HEK293 (cell line): Measurements from ENCODE around the gene HOXD3.

Experiments
- HOXA7 ChIP-seq: sonication (generic); formaldehyde crosslinking; IDR thresholded peaks from 2 replicates; pipeline ENCODE4 v1.8.1; 2022; ENCODE audit warnings: missing genetic modification reagents, borderline replicate concordance
- KLF1 ChIP-seq: fragments of 450-650 bp; formaldehyde crosslinking; IDR thresholded peaks from 2 replicates; pipeline ENCODE4 v1.5.1; 2016; ENCODE audit warnings: missing biosample characterization, missing genetic modification characterization

DNA sequence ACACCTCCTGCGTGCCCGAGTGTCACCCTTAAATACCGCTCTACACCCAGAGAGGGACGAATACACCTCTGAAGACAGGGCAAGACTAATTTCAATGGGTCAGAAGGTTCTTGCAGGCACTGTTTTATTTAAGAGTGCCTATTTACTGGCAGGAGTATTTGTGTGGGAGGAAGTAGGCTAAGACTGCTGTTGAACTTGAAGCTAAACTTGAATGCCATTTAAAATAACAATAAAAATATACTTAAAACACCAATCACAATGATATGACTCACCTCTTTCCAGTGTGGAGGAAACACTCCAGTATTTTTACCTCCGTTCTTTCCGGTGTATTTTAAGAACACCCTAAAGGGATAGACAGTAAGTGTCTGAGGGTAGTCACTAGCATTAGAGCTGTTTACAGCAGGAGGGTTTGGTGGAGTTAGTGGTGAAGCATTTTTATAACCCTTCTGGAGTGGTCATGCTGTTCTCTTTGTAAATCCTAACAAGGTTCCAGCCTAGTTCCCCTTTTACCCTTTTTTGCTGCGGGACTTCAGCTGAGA is 21.7 kb downstream of the HOXD3 start:
- no peak for TF ChIP-seq KLF1 (tag by site-specific recombination)
- no peak for TF ChIP-seq HOXA7
